ENCODE measurements around the gene MINDY3.

GRCh38 chr10:15754937-15755336 lies 105.4 kb downstream of the MINDY3 start:
- TF ChIP-seq CTCF (IDR thresholded peaks at IDR 0.05) (no peak), POLR2A (IDR thresholded peaks at IDR 0.05) (no peak)
